ENCODE results near the gene HGS. TPM values are rescaled to one million over a fixed set of nuclear protein-coding genes. Genes with fewer than 3 reads are reported as not detected.
"Not testable (repeated sequence)": the region's sequence is repeated elsewhere in the genome, so short reads cannot be mapped to it uniquely, and the experiment has no call there.

HGS gene
- total and polyA plus RNA-seq, 2 of the 13 experiments (the other 11 are each of a cell fraction or from before 2014, with no cell fraction given): 73.3 to 78.1 TPM

DNA sequence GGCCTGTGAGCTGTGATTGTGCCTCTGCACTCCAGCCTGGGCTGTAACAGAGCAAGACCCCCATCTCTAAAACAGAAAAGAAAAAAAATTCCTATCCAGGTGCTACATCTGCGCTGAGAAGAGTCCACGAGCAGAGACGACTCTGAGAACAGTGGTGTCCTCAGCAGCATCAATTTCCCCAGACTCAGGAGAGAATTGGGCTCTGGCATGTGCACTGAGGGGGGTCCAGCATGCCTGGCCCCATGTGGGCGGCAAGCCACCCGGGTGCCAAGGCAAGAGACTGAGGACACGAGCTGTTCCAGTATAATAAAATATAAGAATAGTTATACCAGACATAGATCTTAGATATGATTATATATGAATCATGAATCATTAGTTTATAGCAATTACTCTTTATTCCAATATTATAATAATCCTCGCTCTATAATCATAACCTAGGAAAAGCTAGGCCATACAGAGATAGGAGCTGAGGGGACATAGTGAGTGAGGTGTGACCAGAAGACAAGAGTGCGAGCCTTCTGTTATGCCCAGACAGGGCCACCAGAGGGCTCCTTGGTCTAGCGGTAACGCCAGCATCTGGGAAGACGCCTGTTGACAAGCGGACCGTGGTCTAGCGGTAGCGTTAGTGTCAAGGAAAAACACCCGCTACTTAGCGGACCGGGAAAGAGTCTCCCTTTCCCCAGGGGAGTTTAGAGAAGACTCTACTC is 8.1 kb upstream of the HGS start (continued):
- TF ChIP-seq, protein P1, sequence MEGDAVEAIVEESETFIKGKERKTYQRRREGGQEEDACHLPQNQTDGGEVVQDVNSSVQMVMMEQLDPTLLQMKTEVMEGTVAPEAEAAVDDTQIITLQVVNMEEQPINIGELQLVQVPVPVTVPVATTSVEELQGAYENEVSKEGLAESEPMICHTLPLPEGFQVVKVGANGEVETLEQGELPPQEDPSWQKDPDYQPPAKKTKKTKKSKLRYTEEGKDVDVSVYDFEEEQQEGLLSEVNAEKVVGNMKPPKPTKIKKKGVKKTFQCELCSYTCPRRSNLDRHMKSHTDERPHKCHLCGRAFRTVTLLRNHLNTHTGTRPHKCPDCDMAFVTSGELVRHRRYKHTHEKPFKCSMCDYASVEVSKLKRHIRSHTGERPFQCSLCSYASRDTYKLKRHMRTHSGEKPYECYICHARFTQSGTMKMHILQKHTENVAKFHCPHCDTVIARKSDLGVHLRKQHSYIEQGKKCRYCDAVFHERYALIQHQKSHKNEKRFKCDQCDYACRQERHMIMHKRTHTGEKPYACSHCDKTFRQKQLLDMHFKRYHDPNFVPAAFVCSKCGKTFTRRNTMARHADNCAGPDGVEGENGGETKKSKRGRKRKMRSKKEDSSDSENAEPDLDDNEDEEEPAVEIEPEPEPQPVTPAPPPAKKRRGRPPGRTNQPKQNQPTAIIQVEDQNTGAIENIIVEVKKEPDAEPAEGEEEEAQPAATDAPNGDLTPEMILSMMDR (CRISPR knock-in tag; IDR thresholded peaks at IDR 0.05): peak; percentile 76
- peak; percentile 55; the same call in 1 of the 2 replicates for TF ChIP-seq SAP130 (CRISPR knock-in tag; IDR thresholded peaks at IDR 0.05; ENCODE audit: low read depth)
- peak; percentile 78 for TF ChIP-seq FOXA3 (CRISPR knock-in tag; IDR thresholded peaks at IDR 0.05)
- peak; percentile 47 for TF ChIP-seq SMC3 (IDR thresholded peaks at IDR 0.05; ENCODE audit: low read length)
- peak; percentile 67 for TF ChIP-seq RAD21 (CRISPR knock-in tag; IDR thresholded peaks at IDR 0.05)
- TF ChIP-seq FOXA1 (IDR thresholded peaks at IDR 0.05): not testable (repeated sequence)
- TF ChIP-seq FOXA1 (CRISPR knock-in tag; IDR thresholded peaks at IDR 0.05): peak; percentile 74
- TF ChIP-seq, protein P2, sequence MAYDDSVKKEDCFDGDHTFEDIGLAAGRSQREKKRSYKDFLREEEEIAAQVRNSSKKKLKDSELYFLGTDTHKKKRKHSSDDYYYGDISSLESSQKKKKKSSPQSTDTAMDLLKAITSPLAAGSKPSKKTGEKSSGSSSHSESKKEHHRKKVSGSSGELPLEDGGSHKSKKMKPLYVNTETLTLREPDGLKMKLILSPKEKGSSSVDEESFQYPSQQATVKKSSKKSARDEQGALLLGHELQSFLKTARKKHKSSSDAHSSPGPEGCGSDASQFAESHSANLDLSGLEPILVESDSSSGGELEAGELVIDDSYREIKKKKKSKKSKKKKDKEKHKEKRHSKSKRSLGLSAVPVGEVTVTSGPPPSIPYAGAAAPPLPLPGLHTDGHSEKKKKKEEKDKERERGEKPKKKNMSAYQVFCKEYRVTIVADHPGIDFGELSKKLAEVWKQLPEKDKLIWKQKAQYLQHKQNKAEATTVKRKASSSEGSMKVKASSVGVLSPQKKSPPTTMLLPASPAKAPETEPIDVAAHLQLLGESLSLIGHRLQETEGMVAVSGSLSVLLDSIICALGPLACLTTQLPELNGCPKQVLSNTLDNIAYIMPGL (CRISPR knock-in tag; IDR thresholded peaks at IDR 0.05; ENCODE audit: borderline replicate concordance in 1 of 2, low read depth in 1 of 2): peak in 1 of 2 experiments; percentile 60; a peak in 1 of 4 replicates
- peak; percentile 72 for TF ChIP-seq STAG1 (CRISPR knock-in tag; IDR thresholded peaks at IDR 0.05)
- TF ChIP-seq, protein P3, sequence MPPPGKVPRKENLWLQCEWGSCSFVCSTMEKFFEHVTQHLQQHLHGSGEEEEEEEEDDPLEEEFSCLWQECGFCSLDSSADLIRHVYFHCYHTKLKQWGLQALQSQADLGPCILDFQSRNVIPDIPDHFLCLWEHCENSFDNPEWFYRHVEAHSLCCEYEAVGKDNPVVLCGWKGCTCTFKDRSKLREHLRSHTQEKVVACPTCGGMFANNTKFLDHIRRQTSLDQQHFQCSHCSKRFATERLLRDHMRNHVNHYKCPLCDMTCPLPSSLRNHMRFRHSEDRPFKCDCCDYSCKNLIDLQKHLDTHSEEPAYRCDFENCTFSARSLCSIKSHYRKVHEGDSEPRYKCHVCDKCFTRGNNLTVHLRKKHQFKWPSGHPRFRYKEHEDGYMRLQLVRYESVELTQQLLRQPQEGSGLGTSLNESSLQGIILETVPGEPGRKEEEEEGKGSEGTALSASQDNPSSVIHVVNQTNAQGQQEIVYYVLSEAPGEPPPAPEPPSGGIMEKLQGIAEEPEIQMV (CRISPR knock-in tag; IDR thresholded peaks at IDR 0.05; ENCODE audit: low read depth): peak; percentile 61; the same call in 1 of the 2 replicates
- TF ChIP-seq ZBTB38 (CRISPR knock-in tag; IDR thresholded peaks at IDR 0.05): peak; percentile 45; the same call in 1 of the 2 replicates
- TF ChIP-seq, protein P4, sequence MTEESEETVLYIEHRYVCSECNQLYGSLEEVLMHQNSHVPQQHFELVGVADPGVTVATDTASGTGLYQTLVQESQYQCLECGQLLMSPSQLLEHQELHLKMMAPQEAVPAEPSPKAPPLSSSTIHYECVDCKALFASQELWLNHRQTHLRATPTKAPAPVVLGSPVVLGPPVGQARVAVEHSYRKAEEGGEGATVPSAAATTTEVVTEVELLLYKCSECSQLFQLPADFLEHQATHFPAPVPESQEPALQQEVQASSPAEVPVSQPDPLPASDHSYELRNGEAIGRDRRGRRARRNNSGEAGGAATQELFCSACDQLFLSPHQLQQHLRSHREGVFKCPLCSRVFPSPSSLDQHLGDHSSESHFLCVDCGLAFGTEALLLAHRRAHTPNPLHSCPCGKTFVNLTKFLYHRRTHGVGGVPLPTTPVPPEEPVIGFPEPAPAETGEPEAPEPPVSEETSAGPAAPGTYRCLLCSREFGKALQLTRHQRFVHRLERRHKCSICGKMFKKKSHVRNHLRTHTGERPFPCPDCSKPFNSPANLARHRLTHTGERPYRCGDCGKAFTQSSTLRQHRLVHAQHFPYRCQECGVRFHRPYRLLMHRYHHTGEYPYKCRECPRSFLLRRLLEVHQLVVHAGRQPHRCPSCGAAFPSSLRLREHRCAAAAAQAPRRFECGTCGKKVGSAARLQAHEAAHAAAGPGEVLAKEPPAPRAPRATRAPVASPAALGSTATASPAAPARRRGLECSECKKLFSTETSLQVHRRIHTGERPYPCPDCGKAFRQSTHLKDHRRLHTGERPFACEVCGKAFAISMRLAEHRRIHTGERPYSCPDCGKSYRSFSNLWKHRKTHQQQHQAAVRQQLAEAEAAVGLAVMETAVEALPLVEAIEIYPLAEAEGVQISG (CRISPR knock-in tag; IDR thresholded peaks at IDR 0.05): peak; percentile 41; the same call in 1 of the 2 replicates
- TF ChIP-seq, protein P5, sequence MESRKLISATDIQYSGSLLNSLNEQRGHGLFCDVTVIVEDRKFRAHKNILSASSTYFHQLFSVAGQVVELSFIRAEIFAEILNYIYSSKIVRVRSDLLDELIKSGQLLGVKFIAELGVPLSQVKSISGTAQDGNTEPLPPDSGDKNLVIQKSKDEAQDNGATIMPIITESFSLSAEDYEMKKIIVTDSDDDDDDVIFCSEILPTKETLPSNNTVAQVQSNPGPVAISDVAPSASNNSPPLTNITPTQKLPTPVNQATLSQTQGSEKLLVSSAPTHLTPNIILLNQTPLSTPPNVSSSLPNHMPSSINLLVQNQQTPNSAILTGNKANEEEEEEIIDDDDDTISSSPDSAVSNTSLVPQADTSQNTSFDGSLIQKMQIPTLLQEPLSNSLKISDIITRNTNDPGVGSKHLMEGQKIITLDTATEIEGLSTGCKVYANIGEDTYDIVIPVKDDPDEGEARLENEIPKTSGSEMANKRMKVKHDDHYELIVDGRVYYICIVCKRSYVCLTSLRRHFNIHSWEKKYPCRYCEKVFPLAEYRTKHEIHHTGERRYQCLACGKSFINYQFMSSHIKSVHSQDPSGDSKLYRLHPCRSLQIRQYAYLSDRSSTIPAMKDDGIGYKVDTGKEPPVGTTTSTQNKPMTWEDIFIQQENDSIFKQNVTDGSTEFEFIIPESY (CRISPR knock-in tag; IDR thresholded peaks at IDR 0.05): peak; percentile 94
- 0 out of 2 replicates have a peak, but pooled peaks have one; percentile 71 for TF ChIP-seq ZNF598 (CRISPR knock-in tag; IDR thresholded peaks at IDR 0.05; ENCODE audit: borderline replicate concordance)
